ENCODE measurements around the gene RPL4. TPM values are rescaled to one million over a fixed set of nuclear protein-coding genes. Genes with fewer than 3 reads are reported as not detected.

Gene RPL4
- 3,061 and 4,005 TPM in 2 replicates for total RNA-seq

GRCh38 chr15:66504563-66505429, at the start of gene RPL4, which contains the start of gene ZWILCH:
Gene RPL4, minus strand, starts transcription at chr15:66504855. Its CDS starts 65 bp downstream, at chr15:66504790.
Gene ZWILCH, plus strand, starts transcription at chr15:66505326. Its CDS starts 13 bp downstream, at chr15:66505339.

GRCh38 chr15:66497502-66498455, 6.9 kb downstream of the RPL4 start, which contains the start of gene SNAPC5:
Gene SNAPC5, minus strand, starts transcription at chr15:66497762. Its CDS starts 31 bp downstream, at chr15:66497731.

Small RNA genes lying within 50 kb of the gene (small RNA-seq; reads per million reads assigned to genes)
- not detected for gene MIR4512
- gene RF01159 = not detected
- gene SNORD16 = not detected
- gene SNORD18A = not detected
- not detected for gene SNORD18B
- not detected for gene SNORD18C

Other genes starting within 250 kb of the RPL4 start
- gene DIS3L, start 211.3 kb downstream of the RPL4 start, total RNA-seq = 49.2 and 53.4 TPM in 2 replicates
- 8.1 and 13.9 TPM in 2 replicates for gene TIPIN, start 148.2 kb downstream of the RPL4 start, total RNA-seq
- gene MAP2K1, start 117.9 kb downstream of the RPL4 start, total RNA-seq = 24.8 and 27.3 TPM in 2 replicates
- gene SNAPC5, start 7.1 kb downstream of the RPL4 start, total RNA-seq = 15.0 and 19.1 TPM in 2 replicates
- 16.2 and 16.5 TPM in 2 replicates for gene ZWILCH, start 471 bp upstream of the RPL4 start, total RNA-seq
- 1.7 and 1.8 TPM in 2 replicates for gene LCTL, start 61.1 kb upstream of the RPL4 start, total RNA-seq
- 86.9 and 91.2 TPM in 2 replicates for gene SMAD6, start 197.4 kb upstream of the RPL4 start, total RNA-seq

All from articular chondrocyte of knee joint (primary cell).